ENCODE data around the gene IQCM.

Gene IQCM, protein sequence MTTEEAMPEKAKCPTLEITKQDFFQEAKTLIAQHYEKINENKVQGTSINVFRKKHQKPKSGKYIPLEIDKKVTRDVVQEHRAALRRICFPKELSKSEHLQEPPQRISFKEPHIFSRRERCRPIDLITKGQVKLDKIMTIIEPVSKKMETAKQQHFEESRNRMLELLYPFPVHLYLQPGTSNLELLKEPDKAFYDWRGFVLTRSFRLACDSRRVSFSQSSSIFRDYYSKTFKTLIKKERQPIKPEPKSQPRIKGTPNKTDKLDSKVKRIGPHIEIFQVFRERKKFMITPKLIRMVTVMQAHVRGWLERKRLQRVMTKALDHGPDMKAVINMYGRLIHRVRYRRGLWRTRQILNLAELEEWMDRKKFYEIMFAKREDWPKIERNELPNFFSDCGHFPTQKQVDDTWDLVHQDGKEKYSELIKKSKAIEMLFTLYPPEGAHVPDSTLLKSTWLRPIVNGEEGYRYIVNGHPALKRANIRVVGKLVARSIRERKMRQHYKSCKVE

DNA sequence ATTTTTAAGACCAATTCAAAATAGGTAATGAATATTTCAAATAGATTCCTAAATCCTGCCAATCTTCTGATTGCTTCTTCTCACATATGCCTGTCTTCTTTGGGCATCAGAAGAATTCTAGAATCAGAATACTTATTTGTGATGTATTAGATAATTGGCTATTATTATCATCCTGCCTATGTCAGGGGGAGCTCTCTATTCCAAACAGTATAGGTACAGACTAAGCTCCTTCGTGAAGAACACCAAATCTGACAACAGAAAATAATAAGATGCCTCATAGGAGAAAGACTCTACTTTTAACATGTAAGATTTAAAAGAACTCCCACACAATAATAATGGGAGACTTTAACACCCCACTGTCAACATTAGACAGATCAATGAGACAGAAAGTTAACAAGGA lies at the start of gene IQCM:
TSS of gene IQCM (minus strand) at position 101 of the 400 bp plus-strand sequence. CDS start 73,152 bp downstream, outside the sequence.
- DNase-seq (ENCODE audit: low spot score) = no peak

DNA sequence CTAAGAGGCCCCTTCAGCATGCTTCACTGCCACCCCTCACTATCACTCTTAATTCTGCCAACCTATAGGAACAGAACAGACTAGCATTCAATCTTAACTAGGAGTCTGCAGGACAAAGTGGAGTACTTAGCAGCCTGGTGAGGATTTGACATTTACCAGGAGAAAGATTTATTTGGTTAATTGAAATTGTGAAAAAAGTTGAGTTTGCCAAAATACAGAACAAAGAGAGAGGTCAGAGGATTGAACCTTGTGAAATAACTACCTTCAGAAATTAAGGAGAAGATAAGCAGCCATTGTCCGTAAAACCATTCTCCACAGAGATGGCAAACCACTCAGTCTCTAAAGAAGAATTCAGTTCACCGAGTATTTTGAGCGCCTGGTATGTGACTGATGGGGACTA lies 41.8 kb upstream of the IQCM start:
- no peak for DNase-seq (ENCODE audit: low spot score)

DNA sequence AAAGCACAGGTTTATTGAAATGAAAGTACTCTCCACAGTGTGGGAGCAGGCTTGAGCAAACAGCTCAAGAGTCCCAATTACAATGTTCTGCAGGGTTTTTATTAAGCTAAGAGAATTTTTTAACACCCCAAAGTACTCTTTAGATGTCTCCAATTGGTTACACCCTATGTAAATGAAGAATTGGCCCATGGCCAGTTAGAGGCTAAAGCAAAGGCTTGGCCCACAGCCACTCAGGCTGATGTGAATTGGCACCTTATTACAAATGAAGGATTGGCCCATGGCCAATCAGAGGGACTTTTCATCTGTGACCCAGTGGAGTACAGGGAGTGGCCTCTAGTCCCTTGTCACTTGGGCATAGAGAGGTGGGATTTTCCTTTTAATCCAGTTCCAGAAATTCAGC lies 30.1 kb upstream of the IQCM start:
- DNase-seq (ENCODE audit: low spot score) = no peak

DNA sequence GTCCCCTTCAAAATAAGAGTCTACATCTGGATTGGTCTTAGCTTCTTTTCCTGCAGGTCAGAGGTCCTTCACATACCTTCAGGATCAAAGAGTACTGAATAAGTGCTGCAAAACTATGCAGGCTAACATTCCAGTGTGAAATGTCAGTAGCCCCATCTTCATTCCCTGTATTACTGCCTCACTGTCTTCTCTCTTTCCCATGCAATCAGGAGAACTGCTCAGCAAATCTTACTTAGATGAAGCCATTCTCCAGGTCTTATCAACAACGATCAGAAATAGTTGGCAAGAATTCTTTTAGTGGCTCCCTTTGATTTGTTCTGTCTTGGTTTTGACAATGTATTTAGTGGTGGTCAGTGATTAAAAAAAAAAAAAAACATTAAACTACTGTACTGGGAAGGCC lies 26.0 kb upstream of the IQCM start:
- no peak for DNase-seq (ENCODE audit: low spot score)

DNA sequence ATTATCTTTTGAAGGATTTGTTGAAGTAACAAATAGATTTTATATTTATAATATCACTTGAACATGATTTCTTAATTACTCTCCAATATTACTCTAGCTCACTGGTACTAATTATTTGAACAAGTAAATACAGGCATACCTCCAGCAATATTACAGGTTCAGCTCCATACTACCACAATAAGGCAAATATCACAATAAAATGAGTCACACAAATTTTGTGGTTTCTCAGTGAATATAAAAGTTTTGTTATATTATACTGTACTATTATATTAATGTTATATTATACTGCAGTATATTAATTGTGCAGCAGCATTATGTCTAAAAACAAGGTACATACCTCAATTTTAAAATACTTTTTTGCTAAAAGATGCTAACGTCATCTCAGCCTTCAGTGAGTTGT lies 22.4 kb upstream of the IQCM start:
- no peak for DNase-seq (ENCODE audit: low spot score)

DNA sequence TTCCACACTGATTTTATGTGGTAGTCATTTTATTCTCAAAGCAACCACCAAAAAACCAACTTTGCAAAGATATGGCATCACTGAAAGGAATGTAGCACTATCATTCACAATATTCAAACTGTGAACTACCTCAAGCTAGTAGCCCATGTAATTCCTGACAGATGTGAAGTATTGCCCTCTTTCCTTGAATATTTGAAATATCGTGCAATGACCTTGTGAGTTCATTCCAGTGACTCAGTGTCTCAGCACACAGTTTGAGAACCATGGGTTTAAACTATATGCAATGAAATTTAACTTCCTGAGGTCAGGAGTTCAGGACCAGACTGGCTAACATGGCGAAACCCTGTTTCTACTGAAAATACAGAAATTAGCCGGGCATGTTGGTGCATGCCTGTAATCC lies 20.9 kb upstream of the IQCM start:
- no peak for DNase-seq (ENCODE audit: low spot score)

DNA sequence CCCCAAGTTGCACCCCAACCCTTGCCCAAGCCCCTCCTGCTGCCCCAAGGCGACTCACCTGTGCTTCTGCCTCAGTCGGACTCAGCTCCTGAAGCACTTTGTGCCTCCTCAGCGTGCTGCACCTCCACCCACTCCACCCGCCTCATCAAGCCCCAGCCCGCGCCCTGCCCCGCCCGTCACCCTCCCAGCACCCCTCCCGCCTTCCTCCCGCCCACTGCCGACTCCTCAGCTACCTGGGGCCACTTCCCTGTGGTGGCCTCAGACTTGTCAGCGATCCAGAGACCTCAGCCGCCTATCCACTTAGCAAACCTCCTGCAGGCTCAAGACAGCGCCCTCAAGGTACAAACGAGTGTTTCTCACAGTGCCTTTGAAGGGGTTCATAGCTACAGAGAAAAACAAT lies 19.6 kb upstream of the IQCM start:
- DNase-seq (ENCODE audit: low spot score) = no peak

DNA sequence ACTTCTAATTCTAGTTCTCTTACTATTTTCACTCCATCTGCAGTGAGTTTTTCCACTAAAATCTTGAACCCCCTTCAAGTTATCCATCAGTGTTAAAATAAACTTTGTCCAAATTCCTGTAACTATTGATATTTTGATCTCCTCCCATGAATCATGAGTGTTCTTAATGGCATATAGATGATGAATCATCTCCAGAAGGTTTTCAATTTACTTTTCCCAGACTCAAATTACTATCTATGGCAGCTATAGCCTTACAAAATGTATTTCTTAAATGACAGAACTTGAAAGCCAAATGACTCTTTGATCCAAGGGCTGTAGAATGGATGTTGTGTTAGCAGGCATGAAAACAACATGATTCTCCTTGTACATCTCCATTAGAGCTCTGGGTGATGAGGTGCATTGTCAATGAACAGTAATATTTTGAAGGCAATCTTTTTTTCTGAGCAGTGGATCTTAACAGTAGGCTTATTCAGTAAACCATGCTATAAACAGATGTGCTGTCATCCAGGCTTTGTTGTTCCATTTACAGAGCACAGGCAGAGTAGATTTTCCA lies 16.1 kb upstream of the IQCM start:
- no peak for DNase-seq (ENCODE audit: low spot score)

DNA sequence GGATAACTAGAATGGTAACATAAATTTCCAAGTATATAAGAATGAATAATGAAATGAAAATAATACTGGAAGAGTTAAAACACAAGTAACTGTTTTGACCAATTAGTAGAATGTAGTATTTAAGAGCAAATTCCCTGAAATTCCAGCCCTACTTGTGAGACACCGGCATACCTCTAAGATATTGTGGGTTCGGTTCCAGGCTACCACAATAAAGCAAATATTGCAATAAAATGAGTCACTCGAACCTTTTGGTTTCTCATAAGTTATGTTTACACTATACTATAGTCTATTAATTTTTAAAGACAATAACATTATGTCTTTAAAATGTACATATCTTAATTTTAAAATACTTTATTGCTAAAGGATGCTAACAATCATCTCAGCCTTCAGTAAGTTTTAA lies 15.2 kb upstream of the IQCM start:
- DNase-seq (ENCODE audit: low spot score) = no peak

DNA sequence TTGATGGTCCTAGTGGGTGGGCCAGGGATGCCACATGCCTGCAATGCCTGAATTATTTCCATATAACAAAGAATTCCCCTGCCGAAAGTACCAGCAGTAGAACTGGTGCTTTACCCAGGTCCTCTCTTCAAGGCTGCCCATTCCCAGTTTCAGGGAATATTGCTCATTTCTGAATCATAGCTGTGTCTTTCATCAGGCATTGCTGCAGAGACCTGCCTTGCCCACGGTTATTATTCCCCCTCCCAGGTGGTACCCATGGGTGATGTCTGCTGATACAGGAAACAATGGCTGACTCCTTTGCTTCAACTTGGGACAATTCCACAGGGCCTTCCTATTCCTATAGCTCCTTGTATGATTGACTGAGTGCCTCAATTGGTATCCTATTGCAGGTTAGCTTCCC lies 9.7 kb upstream of the IQCM start:
- DNase-seq (ENCODE audit: low spot score) = no peak

DNA sequence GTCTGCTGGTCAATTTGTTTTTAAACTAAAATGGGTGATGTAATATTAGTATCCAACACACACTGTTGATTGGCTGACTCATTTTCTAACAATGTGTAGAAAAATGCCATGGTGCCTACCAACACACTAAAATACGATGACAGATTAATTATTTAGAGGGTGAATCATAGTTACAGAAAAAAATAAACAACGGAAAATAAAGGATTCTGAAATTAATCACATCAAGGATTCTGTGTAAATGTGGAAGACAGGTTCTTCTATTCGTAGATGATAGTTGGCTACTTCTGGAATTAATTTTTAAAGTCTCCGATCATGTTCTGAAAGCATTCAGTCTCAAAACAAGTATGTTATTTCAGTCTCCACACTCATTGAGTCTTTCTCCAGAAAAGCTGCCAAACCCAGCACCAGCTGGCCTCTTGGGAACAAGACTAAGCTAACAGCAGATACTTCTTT lies 8.2 kb upstream of the IQCM start:
- no peak for DNase-seq (ENCODE audit: low spot score)

DNA sequence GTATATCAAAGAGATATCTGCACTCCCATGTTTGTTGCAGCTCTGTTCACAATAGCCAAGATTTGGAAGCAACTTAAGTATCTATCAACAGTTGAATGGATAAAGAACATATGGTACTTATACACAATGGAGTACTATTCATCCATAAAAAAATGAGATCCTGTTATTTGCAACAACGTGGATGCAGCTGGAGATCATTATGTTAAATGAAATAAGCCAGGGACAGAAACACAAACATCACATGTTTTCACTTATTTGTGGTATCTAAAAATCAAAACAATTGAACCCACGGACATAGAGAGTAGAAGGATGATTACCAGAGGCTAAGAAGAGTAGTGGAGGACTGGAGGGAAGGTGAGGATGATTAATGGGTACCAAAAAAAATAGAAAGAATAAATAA lies 14.2 kb downstream of the IQCM start:
- no peak for DNase-seq (ENCODE audit: low spot score)

DNA sequence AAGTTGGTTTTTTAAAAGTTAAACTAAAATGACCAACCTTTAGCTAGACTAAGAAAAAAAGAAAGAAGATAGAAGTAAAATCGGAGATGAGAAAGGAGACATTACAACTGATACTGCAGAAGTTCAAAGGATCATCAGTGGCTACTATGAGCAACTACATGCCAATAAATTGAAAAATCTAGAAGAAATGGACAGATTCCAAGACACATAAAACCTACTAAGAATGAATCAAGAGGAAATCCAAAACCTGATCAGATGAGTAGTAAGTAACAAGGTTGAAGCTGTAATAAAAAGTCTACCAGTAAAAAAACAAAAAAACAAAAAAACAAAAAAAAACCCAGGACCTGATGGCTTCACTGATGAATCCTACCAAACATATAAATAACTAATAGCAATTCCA lies 16.1 kb downstream of the IQCM start:
- no peak for DNase-seq (ENCODE audit: low spot score)

DNA sequence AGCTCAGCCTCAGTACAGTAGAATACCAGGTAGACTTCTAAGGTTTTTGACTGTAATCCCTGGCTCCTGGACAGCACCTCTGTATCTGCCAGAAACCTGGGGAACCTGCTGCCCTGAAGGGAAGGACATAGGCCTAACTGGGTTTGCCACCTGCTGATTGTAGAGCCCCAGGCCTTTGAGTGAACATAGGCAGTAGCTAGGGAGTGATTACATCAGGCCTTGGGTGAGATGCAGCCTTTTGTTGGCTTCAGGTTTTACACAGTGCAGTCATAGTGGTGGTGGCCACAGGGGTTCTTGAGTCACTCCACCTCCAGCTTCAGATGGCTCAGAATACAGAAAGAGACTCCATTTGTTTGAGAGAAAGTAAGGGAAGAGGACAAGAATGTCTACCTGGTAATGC lies 19.3 kb downstream of the IQCM start:
- DNase-seq (ENCODE audit: low spot score) = no peak

DNA sequence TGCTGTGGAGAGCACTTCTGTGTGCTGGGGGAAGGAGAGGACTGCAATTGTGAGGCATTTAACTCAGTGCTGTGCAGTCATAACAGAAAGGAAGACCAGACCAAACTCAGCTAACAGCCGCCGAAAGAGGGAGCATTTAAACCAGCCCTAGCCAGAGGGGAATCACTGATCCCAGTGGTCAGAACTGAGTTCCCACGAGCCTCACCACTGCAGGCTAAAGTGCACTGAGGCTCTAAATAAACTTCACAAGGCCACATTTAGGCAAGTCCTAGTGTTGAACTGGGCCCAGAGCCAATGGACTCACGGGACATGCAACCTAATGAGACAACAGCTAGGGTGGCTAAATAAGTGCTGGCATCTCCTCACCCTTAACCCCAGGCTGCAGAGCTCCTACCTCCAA lies 20.4 kb downstream of the IQCM start:
- DNase-seq (ENCODE audit: low spot score) = no peak

DNA sequence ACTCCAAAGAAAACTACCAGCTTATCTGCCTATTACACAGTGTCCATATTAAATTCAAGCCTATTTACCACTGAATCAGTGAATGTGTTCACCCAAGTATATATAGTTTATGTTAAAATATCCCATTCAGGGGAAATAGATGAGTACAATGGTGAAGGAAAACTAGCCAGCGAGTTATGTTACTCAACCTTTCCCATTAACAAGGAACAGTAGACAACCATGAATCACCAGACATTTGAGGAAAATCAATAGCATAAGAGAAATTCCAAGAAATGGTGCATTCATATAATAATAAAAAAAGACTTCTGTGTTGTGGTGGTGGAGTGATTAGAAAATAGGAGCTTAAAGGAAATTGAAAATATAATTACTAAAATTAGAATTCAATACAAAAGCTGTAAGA lies 21.3 kb downstream of the IQCM start:
- no peak for DNase-seq (ENCODE audit: low spot score)

DNA sequence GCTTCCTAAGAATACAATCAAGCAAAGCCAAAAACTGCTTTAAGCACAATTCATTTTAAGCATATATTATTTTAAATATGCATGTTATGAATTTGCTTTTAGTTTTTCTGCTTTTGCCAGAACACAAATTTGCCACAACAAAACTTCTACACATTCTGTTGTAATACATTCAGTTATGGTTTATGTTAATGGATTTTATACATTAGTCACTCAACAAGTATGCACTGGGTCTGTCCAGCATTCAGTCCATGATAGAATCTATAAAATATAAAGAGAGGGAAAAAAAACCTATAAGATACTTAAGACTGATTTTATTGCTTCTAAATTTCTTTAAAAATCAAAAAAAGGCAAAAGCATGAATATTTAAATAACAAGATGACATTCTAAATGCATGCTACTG lies 22.2 kb downstream of the IQCM start:
- no peak for DNase-seq (ENCODE audit: low spot score)

DNA sequence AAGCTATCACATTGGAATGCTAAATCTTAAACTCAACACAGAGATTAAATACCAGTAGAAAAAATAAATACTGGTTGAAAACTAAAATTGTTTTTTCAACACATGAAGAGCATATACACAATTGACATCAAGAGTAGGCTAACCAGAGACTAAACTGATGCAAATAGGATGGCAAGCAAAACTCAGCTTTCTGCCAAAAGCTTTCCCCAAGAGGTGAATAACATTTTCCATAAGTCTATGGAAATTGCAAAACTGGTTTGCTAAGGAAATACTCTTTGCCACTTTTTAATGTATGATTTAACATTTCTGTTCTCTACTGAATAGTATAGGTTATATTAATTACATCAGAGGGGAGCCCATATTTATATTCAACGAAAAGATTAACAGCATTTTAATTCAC lies 23.8 kb downstream of the IQCM start:
- no peak for DNase-seq (ENCODE audit: low spot score)

DNA sequence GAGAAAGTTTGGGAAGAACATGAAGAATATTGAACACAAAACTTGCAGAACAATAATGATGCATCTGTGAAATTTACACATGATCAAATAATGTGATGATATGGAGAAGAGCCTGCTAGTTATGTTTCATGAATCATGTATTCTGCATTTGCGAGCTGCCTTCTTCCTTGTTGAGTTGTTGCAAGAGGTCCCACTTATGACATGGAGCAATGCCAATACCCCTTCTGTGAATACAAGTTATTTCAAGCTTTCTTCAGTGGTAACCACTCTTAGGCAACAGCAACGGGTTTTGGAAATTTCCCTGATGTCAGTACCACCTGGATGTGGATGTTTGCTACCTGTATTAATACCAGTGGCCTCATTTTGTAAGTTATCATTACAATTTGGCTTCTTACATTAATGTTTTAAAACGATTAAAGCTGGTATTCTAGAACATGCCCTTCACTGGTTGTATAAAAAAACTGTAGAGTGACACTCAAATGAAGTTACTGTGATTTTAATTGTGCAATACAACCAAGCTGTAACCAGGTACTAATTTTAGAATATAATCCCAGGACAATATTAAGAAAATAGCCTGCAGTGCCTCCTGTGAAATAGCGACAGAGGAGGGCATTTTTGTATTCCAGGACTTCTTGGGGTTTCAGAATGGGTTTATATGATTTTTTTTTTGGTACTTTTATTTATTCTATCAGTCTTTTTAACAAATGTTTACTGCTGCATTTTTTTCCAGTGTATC lies 25.3 kb downstream of the IQCM start:
- DNase-seq (ENCODE audit: low spot score) = no peak

DNA sequence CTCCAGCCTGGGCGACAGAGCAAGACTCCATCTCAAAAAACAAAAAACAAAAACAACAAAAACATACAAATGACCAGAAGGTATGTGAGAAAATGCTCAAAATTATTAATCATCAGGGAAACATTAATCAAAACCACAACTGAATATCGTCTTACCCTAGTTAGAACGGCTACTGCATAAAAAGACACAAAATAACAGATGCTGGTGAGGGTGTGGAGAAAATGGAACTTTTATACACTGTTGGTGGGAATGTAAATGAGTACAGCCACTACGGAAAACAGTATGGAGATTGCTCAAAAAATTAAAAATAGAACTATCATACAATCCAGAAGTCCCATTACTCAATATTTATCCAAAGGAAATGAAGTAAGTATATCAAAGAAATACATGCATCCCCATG lies 27.3 kb downstream of the IQCM start:
- DNase-seq (ENCODE audit: low spot score) = no peak

DNA sequence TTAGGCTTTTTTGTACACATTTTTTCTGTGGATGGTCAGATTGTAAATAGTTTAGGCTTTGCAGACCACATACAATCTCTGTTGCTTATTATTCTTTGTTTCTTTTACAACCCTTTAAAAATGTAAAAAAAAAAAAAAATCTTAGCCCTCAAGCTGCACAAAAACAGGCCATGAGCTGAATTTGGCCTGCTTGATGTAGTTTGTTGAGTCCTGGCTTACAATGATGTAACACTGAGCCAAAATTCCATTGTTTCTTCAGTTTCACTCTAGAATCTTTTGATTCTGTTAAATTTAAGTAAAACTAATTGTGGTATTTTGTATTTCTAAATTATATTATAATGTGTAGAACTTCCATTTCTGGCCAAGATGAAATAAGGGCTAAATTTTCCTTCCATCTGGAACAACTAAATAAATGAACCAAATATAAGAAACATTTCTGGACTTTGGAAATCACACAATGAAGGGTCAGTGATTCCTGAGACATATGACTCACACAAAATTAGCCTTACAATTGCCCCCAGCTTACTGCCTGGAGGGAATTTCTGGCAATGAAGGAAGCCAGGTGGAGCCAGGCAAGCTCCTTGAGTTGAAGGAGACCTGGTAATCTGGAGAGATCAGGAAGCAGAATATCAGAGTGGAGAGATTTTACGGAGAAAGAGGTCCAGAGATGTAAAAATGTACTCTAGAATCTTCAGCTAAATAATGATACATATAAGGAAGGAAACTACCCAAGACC lies 29.8 kb downstream of the IQCM start:
- DNase-seq (ENCODE audit: low spot score) = no peak

DNA sequence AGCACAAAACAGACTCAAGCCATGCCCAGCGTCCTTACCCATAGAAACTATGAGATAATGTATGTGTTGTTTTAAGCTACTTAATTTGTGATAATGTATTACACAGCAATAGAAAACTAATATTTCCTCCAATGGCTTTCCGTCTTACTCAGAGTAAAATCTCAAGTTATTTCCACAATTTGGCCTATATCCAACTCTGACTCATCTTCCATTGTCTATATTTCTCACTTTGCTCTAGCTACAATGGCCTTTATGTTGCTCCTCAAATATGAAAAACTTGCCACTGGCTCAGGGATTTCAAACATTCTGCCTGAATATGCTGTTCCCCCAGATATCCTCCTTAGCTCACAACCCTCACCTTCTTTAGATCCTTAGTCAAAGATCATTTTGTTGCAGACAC lies 31.6 kb downstream of the IQCM start:
- no peak for DNase-seq (ENCODE audit: low spot score)

All from CD4-positive, alpha-beta T cell treated with Interleukin-15 for 4 hours (primary cell).